ENCODE results near the gene ST6GALNAC5.

DNA sequence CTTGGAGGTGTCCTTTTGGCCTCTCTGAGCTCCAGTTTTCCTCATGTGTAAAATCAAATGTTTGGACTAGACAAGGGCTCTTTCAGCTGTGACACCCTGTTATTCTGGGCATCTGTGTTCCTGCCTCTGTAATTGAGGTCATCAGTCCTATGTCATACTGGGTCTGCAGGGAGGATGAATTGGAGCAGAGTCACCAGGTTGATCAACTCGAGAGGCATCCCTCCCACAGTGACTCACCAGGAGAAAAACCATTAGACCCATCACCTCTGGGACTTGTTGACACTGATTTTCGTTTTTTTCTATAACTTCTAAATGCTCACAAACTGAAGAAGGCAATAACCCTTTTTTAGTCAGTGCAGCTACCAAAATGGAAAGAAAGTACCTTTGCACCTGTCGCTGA lies 82.2 kb downstream of the ST6GALNAC5 start:
- TF ChIP-seq, protein P1, sequence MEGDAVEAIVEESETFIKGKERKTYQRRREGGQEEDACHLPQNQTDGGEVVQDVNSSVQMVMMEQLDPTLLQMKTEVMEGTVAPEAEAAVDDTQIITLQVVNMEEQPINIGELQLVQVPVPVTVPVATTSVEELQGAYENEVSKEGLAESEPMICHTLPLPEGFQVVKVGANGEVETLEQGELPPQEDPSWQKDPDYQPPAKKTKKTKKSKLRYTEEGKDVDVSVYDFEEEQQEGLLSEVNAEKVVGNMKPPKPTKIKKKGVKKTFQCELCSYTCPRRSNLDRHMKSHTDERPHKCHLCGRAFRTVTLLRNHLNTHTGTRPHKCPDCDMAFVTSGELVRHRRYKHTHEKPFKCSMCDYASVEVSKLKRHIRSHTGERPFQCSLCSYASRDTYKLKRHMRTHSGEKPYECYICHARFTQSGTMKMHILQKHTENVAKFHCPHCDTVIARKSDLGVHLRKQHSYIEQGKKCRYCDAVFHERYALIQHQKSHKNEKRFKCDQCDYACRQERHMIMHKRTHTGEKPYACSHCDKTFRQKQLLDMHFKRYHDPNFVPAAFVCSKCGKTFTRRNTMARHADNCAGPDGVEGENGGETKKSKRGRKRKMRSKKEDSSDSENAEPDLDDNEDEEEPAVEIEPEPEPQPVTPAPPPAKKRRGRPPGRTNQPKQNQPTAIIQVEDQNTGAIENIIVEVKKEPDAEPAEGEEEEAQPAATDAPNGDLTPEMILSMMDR (IDR thresholded peaks at IDR 0.05), result no peak
- no peak for TF ChIP-seq EZH2 (IDR thresholded peaks at IDR 0.05)
